Measurements from ENCODE around the gene GLRA1.
"Not testable (repeated sequence)": the region's sequence is repeated elsewhere in the genome, so short reads cannot be mapped to it uniquely, and the experiment has no call there.

DNA sequence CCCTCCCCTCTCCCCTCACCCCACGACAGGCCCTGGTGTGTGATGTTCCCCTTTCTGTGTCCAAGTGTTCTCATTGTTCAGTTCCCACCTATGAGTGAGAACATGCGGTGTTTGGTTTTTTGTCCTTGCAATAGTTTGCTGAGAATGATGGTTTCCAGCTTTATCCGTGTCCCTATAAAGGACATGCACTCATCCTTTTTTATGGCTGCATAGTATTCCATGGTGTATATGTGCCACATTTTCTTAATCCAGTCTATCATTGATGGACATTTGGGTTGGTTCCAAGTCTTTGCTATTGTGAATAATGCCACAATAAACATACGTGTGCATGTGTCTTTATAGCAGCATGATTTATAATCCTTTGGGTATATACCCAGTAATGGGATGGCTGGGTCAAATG is 63.8 kb downstream of the GLRA1 start:
- TF ChIP-seq SUZ12 (IDR thresholded peaks at IDR 0.05); FOXA1 (IDR thresholded peaks at IDR 0.05); ARNT (IDR thresholded peaks at IDR 0.05); HDGF (IDR thresholded peaks at IDR 0.05; ENCODE audit: borderline replicate concordance); ZNF384 (IDR thresholded peaks at IDR 0.05); ELF4 (IDR thresholded peaks at IDR 0.05); CTBP1 (IDR thresholded peaks at IDR 0.05; ENCODE audit: borderline replicate concordance); SP1 (IDR thresholded peaks at IDR 0.05): not testable (repeated sequence)
- TF ChIP-seq, protein P1, sequence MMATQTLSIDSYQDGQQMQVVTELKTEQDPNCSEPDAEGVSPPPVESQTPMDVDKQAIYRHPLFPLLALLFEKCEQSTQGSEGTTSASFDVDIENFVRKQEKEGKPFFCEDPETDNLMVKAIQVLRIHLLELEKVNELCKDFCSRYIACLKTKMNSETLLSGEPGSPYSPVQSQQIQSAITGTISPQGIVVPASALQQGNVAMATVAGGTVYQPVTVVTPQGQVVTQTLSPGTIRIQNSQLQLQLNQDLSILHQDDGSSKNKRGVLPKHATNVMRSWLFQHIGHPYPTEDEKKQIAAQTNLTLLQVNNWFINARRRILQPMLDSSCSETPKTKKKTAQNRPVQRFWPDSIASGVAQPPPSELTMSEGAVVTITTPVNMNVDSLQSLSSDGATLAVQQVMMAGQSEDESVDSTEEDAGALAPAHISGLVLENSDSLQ (IDR thresholded peaks at IDR 0.05): not testable (repeated sequence)

All from HEK293T (cell line).